DOHH2 (cell line): ENCODE data around the gene TOR2A.
A peak's percentile ranks its signal among the peaks of the same experiment; 100 is the strongest.

ENCODE experiments used
- H3F3A ChIP-seq: fragments of 200-600 bp; sonication (generic), shearing (Covaris generic); 2 replicates; pipeline ENCODE4 v1.6.0; 2016; ENCODE audit warnings: antibody characterized with exemption, mild to moderate bottlenecking; ENCODE audit not compliant: control insufficient read depth, insufficient read depth
- H3K27ac ChIP-seq: fragments of 200-600 bp; sonication (generic); 2 replicates; pipeline ENCODE4 v1.5.1; 2014; ENCODE audit warnings: low read depth, mild to moderate bottlenecking, low read length, moderate library complexity
- H3K27me3 ChIP-seq: fragments of 200-600 bp; sonication (generic); 2 replicates; pipeline ENCODE4 v1.6.1; 2014; ENCODE audit warnings: mild to moderate bottlenecking, low read length, mixed read lengths; ENCODE audit not compliant: control insufficient read depth
- H3K36me3 ChIP-seq: fragments of 200-600 bp; sonication (generic); 2 replicates; pipeline ENCODE4 v1.6.1; 2014; ENCODE audit warnings: mild to moderate bottlenecking, low read length, moderate library complexity, mixed read lengths; ENCODE audit not compliant: control insufficient read depth
- H3K4me1 ChIP-seq: fragments of 200-600 bp; sonication (generic); 2 replicates; pipeline ENCODE4 v1.6.1; 2014; ENCODE audit warnings: mild to moderate bottlenecking, low read length, mixed read lengths; ENCODE audit not compliant: control insufficient read depth
- H3K4me2 ChIP-seq: fragments of 200-600 bp; sonication (generic); 2 replicates; pipeline ENCODE4 v1.6.0; 2014; ENCODE audit warnings: mild to moderate bottlenecking, low read length, moderate library complexity
- H3K4me3 ChIP-seq: fragments of 200-600 bp; sonication (generic); 2 replicates; pipeline ENCODE4 v1.5.1; 2014; ENCODE audit warnings: mild to moderate bottlenecking, low read length, mixed read lengths
- H3K79me2 ChIP-seq: fragments of 200-600 bp; sonication (generic); 2 replicates; pipeline ENCODE4 v1.6.1; 2014; ENCODE audit warnings: mild to moderate bottlenecking, low read length, mixed read lengths; ENCODE audit not compliant: control insufficient read depth
- H3K9me2 ChIP-seq: fragments of 200-600 bp; sonication (generic); replicated peaks from 2 replicates; pipeline ENCODE4 v1.6.1; 2014; ENCODE audit warnings: mild to moderate bottlenecking, low read length, mixed read lengths; ENCODE audit not compliant: control insufficient read depth
- H3K9me3 ChIP-seq: fragments of 200-600 bp; sonication (generic); 2 replicates; pipeline ENCODE4 v1.6.1; 2014; ENCODE audit warnings: antibody characterized with exemption, low read length, mixed read lengths; ENCODE audit not compliant: control insufficient read depth, insufficient read depth
- H4K20me1 ChIP-seq: fragments of 200-600 bp; sonication (generic); 2 replicates; pipeline ENCODE4 v1.6.0; 2014; ENCODE audit warnings: low read depth, mild to moderate bottlenecking, antibody characterized with exemption, low read length, moderate library complexity; ENCODE audit not compliant: control insufficient read depth, insufficient read depth
- CTCF ChIP-seq: fragments of 200-600 bp; sonication (generic); IDR thresholded peaks from one replicate; pipeline ENCODE4 v1.5.1; 2014; ENCODE audit warnings: antibody characterized with exemption, mild to moderate bottlenecking, low read depth, low read length; ENCODE audit not compliant: poor library complexity, severe bottlenecking
- EZH2phosphoT487 ChIP-seq: fragments of 200-600 bp; sonication (generic); IDR thresholded peaks from 2 replicates; pipeline ENCODE4 v1.6.1; 2017; ENCODE audit warnings: borderline replicate concordance, mild to moderate bottlenecking, antibody characterized with exemption, low read length, moderate library complexity, mixed read lengths

The TOR2A gene

GRCh38 chr9:127735530-127736185, 564 bp upstream of the TOR2A start:
- Histone ChIP-seq H3K36me3 (no peaks in the 10 kb centered on the region; the same call in 1 of the 2 replicates), H4K20me1 (no peaks in the 10 kb centered on the region), H3K27me3 (no peaks in the 10 kb centered on the region), H3F3A (no peaks in the 10 kb centered on the region; the same call in 1 of the 2 replicates), H3K4me2 (peak overlapping the region; percentile 80), H3K9me2 (no peaks in the 10 kb centered on the region), H3K4me1 (peaks cover 17% of the 10 kb centered on the region), H3K9me3 (no peaks in the 10 kb centered on the region), H3K79me2 (no peaks in the 10 kb centered on the region), H3K4me3 (peak overlapping the region; percentile 85), H3K27ac (no peak overlapping the region)
- TF ChIP-seq CTCF: no peak
- no peak for TF ChIP-seq EZH2phosphoT487

GRCh38 chr9:127734247-127734746, 797 bp downstream of the TOR2A start:
- H3F3A ChIP-seq: no peaks in the 10 kb centered on the region; the same call in 1 of the 2 replicates
- H4K20me1 ChIP-seq: no peaks in the 10 kb centered on the region
- peak overlapping the region; percentile 80 for H3K4me2 ChIP-seq
- no peaks in the 10 kb centered on the region for H3K36me3 ChIP-seq
- no peaks in the 10 kb centered on the region for H3K9me2 ChIP-seq
- no peaks in the 10 kb centered on the region for H3K9me3 ChIP-seq
- no peaks in the 10 kb centered on the region for H3K27me3 ChIP-seq
- H3K4me1 ChIP-seq: peaks cover 17% of the 10 kb centered on the region
- H3K27ac ChIP-seq: no peak overlapping the region
- no peaks in the 10 kb centered on the region for H3K79me2 ChIP-seq
- H3K4me3 ChIP-seq: peak overlapping the region; percentile 85
- TF ChIP-seq CTCF: no peak
- no peak for TF ChIP-seq EZH2phosphoT487

- H3K4me2 ChIP-seq: peak overlapping the region; percentile 80; the same call in 1 of the 2 replicates
Observed at GRCh38 chr9:127733614-127734013, 1.5 kb downstream of the TOR2A start.

More at GRCh38 chr9:127733614-127734013, 1.5 kb downstream of the TOR2A start:
- Histone ChIP-seq H3K4me3 (no peak overlapping the region), H4K20me1 (no peaks in the 10 kb centered on the region), H3K9me2 (no peaks in the 10 kb centered on the region), H3K27ac (no peak overlapping the region), H3K79me2 (no peaks in the 10 kb centered on the region), H3F3A (no peaks in the 10 kb centered on the region; the same call in 1 of the 2 replicates), H3K36me3 (no peaks in the 10 kb centered on the region), H3K27me3 (no peaks in the 10 kb centered on the region), H3K4me1 (peaks cover 17% of the 10 kb centered on the region), H3K9me3 (no peaks in the 10 kb centered on the region)
- TF ChIP-seq CTCF (no peak), EZH2phosphoT487 (no peak)
